H9 (cell line): Measurements from ENCODE around the gene SP3. TPM values are rescaled to one million over a fixed set of nuclear protein-coding genes. Genes with fewer than 3 reads are reported as not detected.

Experiments used
- DNase-seq: peaks from one replicate; pipeline ENCODE4 v3.0.0-alpha.2; 2017
- H2AFZ ChIP-seq: one replicate; pipeline ENCODE4 v1.6.1; 2013; ENCODE audit warnings: mild to moderate bottlenecking, low read length, control low read depth, moderate library complexity
- H2AK5ac ChIP-seq: 2 replicates; pipeline ENCODE4 v1.6.1; 2013; ENCODE audit warnings: low read length, control low read depth, mixed read lengths; ENCODE audit not compliant: insufficient read length
- H2BK120ac ChIP-seq: one replicate; pipeline ENCODE4 v1.6.1; 2013; ENCODE audit warnings: low read depth, mild to moderate bottlenecking, low read length, control low read depth, inconsistent platforms; ENCODE audit not compliant: poor library complexity, severe bottlenecking
- H2BK12ac ChIP-seq: 2 replicates; pipeline ENCODE4 v1.6.1; 2013; ENCODE audit warnings: low read length, control low read depth, mixed read lengths, low read depth; ENCODE audit not compliant: insufficient read length
- H2BK15ac ChIP-seq: 2 replicates; pipeline ENCODE4 v1.6.1; 2013; ENCODE audit warnings: low read depth, low read length, control low read depth
- H2BK20ac ChIP-seq: one replicate; pipeline ENCODE4 v1.6.1; 2013; ENCODE audit warnings: low read depth, mild to moderate bottlenecking, low read length, control low read depth, inconsistent platforms; ENCODE audit not compliant: poor library complexity, severe bottlenecking
- H2BK5ac ChIP-seq: 2 replicates; pipeline ENCODE4 v1.6.1; 2013; ENCODE audit warnings: low read length, control low read depth, mixed read lengths; ENCODE audit not compliant: insufficient read length
- H3K14ac ChIP-seq: 2 replicates; pipeline ENCODE4 v1.6.1; 2013; ENCODE audit warnings: low read length, control low read depth; ENCODE audit not compliant: insufficient read depth
- H3K18ac ChIP-seq: 2 replicates; pipeline ENCODE4 v1.6.1; 2013; ENCODE audit warnings: low read depth, mild to moderate bottlenecking, mixed read lengths, low read length, control low read depth; ENCODE audit not compliant: insufficient read length
- H3K23ac ChIP-seq: 2 replicates; pipeline ENCODE4 v1.6.1; 2013; ENCODE audit warnings: low read length, control low read depth, mixed read lengths, low read depth; ENCODE audit not compliant: insufficient read length
- H3K23me2 ChIP-seq: 2 replicates; pipeline ENCODE4 v1.6.1; 2013; ENCODE audit warnings: low read depth, mild to moderate bottlenecking, mixed read lengths, low read length, control low read depth; ENCODE audit not compliant: insufficient read length, poor library complexity, severe bottlenecking
- H3K27ac ChIP-seq: 2 replicates; pipeline ENCODE4 v1.5.1; 2013; ENCODE audit warnings: low read length, control low read depth, mixed read lengths, low read depth; ENCODE audit not compliant: insufficient read length
- H3K27me3 ChIP-seq: 2 replicates; pipeline ENCODE4 v1.6.1; 2013; ENCODE audit warnings: low read length, control low read depth, inconsistent platforms; ENCODE audit not compliant: insufficient read depth
- H3K4ac ChIP-seq: 2 replicates; pipeline ENCODE4 v1.6.1; 2013; ENCODE audit warnings: low read depth, mild to moderate bottlenecking, control low read depth, inconsistent platforms, low read length, moderate library complexity
- H3K4me1 ChIP-seq: 2 replicates; pipeline ENCODE4 v1.6.1; 2013; ENCODE audit warnings: low read length, control low read depth, inconsistent platforms; ENCODE audit not compliant: insufficient read depth
- H3K4me2 ChIP-seq: 2 replicates; pipeline ENCODE4 v1.6.1; 2013; ENCODE audit warnings: low read length, control low read depth, mixed read lengths; ENCODE audit not compliant: insufficient read length, insufficient read depth
- H3K56ac ChIP-seq: 2 replicates; pipeline ENCODE4 v1.6.1; 2013; ENCODE audit warnings: low read depth, mild to moderate bottlenecking, mixed read lengths, low read length, control low read depth; ENCODE audit not compliant: insufficient read length
- H3K79me1 ChIP-seq: 2 replicates; pipeline ENCODE4 v1.6.1; 2013; ENCODE audit warnings: low read depth, mild to moderate bottlenecking, moderate library complexity, low read length, control low read depth, inconsistent platforms; ENCODE audit not compliant: insufficient read depth, poor library complexity, severe bottlenecking
- H3K79me2 ChIP-seq: 2 replicates; pipeline ENCODE4 v1.6.1; 2013; ENCODE audit warnings: low read length, control low read depth, inconsistent platforms; ENCODE audit not compliant: insufficient read depth
- H3K9ac ChIP-seq: 2 replicates; pipeline ENCODE4 v1.6.1; 2013; ENCODE audit warnings: low read length, control low read depth, mixed read lengths; ENCODE audit not compliant: insufficient read length; ENCODE audit errors: extremely low read depth
- H3K9me3 ChIP-seq: one replicate; pipeline ENCODE4 v1.6.1; 2013; ENCODE audit warnings: low read depth, low read length, inconsistent platforms; ENCODE audit not compliant: control insufficient read depth
- H3T11ph ChIP-seq: one replicate; pipeline ENCODE4 v1.6.1; 2013; ENCODE audit warnings: mild to moderate bottlenecking, low read length, control low read depth, inconsistent platforms
- H4K20me1 ChIP-seq: one replicate; pipeline ENCODE4 v1.6.1; 2013; ENCODE audit not compliant: control insufficient read depth, insufficient read length, insufficient read depth
- H4K5ac ChIP-seq: 2 replicates; pipeline ENCODE4 v1.6.1; 2013; ENCODE audit warnings: low read depth, mild to moderate bottlenecking, mixed read lengths, low read length, control low read depth; ENCODE audit not compliant: insufficient read length
- H4K8ac ChIP-seq: replicated peaks from 2 replicates; pipeline ENCODE4 v1.6.1; 2013; ENCODE audit warnings: low read length, control low read depth, mixed read lengths, low read depth; ENCODE audit not compliant: insufficient read length
- H4K91ac ChIP-seq: 2 replicates; pipeline ENCODE4 v1.6.1; 2013; ENCODE audit warnings: low read depth, mild to moderate bottlenecking, moderate library complexity, mixed read lengths, low read length, control low read depth; ENCODE audit not compliant: insufficient read length
- H3K27ac Mint-ChIP-seq, 3 experiments: 2 replicates in 2 of 3; 3 replicates in 1 of 3; pipeline ENCODE4 v1.8.0; 2020 to 2021; ENCODE audit warnings: mixed read lengths in 3 of 3, mild to moderate bottlenecking in 1 of 3, moderate library complexity in 1 of 3
- H3K27me3 Mint-ChIP-seq: 2 replicates; pipeline ENCODE4 v1.8.0; 2021; ENCODE audit warnings: low read depth, mild to moderate bottlenecking, moderate library complexity, mixed read lengths
- H3K36me3 Mint-ChIP-seq, 3 experiments: 2 replicates in 2 of 3; 3 replicates in 1 of 3; pipeline ENCODE4 v1.8.0; 2020 to 2021; ENCODE audit warnings: low read depth in 3 of 3, mixed read lengths in 3 of 3; ENCODE audit not compliant: insufficient read depth in 1 of 3
- H3K4me1 Mint-ChIP-seq, 2 experiments: 2 replicates each; pipeline ENCODE4 v1.8.0; 2020; ENCODE audit warnings: mixed read lengths in 2 of 2
- H3K4me3 Mint-ChIP-seq, 2 experiments: 2 replicates in 1 of 2; 3 replicates in 1 of 2; pipeline ENCODE4 v1.8.0; 2020 to 2021; ENCODE audit warnings: mild to moderate bottlenecking in 2 of 2, mixed read lengths in 2 of 2, moderate library complexity in 1 of 2
- H3K9me3 Mint-ChIP-seq, 2 experiments: 2 replicates in 1 of 2; 3 replicates in 1 of 2; pipeline ENCODE4 v1.8.0; 2020; ENCODE audit warnings: mild to moderate bottlenecking in 2 of 2, mixed read lengths in 2 of 2, moderate library complexity in 1 of 2
- CTCF ChIP-seq: fragments of 200-600 bp; sonication (generic); conservative IDR thresholded peaks from 3 replicates; pipeline ENCODE4 v1.8.0; 2021; ENCODE audit warnings: antibody characterized with exemption, mild to moderate bottlenecking
- WGBS: extraction: QIAGEN DNeasy Blood & Tissue Kit; methylation state at CpG from one replicate; pipeline ENCODE4 v1.1.7; 2013; ENCODE audit warnings: missing lambda C conversion rate, low lambda C conversion rate, mixed read lengths; ENCODE audit not compliant: insufficient read length; ENCODE audit errors: extremely low coverage; 5-methylcytosine and 5-hydroxymethylcytosine counted together
- total RNA-seq: library from RNA; stranded (reverse); gene quantifications from 2 replicates; pipeline ENCODE4 v1.2.1, GENCODE V29; 2021

Gene SP3
- total RNA-seq, 1 experiment from 2014 or later, result 86.3 TPM

GRCh38 chr2:173955004-173955403, 10.2 kb downstream of the SP3 start:
- no peaks in the 10 kb centered on the region for H3K9me3 ChIP-seq
- no peak for DNase-seq
- H3K27ac ChIP-seq, result no peak overlapping the region
- H2BK120ac ChIP-seq, result no peak overlapping the region
- no peak overlapping the region for H2BK20ac ChIP-seq
- no peak overlapping the region for H3K4me2 ChIP-seq
- H3K4me1 ChIP-seq, result no peaks in the 10 kb centered on the region
- no peak overlapping the region for H3K18ac ChIP-seq
- TF ChIP-seq CTCF, result peak; percentile 43; the same call in 2 of the 3 replicates
- H3K56ac ChIP-seq, result no peak overlapping the region
- peaks cover 26 to 28% of the 10 kb centered on the region in 2 experiments for H3K4me1 Mint-ChIP-seq
- H3K27me3 ChIP-seq, result no peaks in the 10 kb centered on the region
- H4K8ac ChIP-seq, result no peak overlapping the region
- no peak overlapping the region for H2BK5ac ChIP-seq
- H3K79me2 ChIP-seq, result peaks cover 36% of the 10 kb centered on the region; the same call in 1 of the 2 replicates
- H3K27me3 Mint-ChIP-seq, result no peaks in the 10 kb centered on the region
- no peak overlapping the region for H4K5ac ChIP-seq
- H3K14ac ChIP-seq, result no peak overlapping the region
- peaks cover 3 to 5% of the 10 kb centered on the region in 2 experiments; a peak in 4 of 5 replicates for H3K9me3 Mint-ChIP-seq
- H3K23ac ChIP-seq, result no peak overlapping the region
- H2AK5ac ChIP-seq, result no peak overlapping the region
- no peaks in the 10 kb centered on the region for H3K23me2 ChIP-seq
- peaks cover 47 to 53% (median 49%) of the 10 kb centered on the region in 3 experiments for H3K36me3 Mint-ChIP-seq
- no peak overlapping the region for H3K27ac Mint-ChIP-seq
- no peak overlapping the region for H2BK15ac ChIP-seq
- H3T11ph ChIP-seq, result no peak overlapping the region
- no peak overlapping the region for H3K9ac ChIP-seq
- H3K4me3 Mint-ChIP-seq, result no peak overlapping the region
- no peak overlapping the region for H3K4ac ChIP-seq
- no peaks in the 10 kb centered on the region for H3K79me1 ChIP-seq
- no peak overlapping the region for H2BK12ac ChIP-seq
- no peak overlapping the region for H4K91ac ChIP-seq
- no CpG with 5 or more reads among the region's 4 CpGs for WGBS
- no peaks in the 10 kb centered on the region for H4K20me1 ChIP-seq
- H2AFZ ChIP-seq, result no peak overlapping the region
